Hepatocyte (in vitro differentiated cells): ENCODE results near the gene RBM39.

Experiments
- CTCF ChIP-seq: fragments of 200-600 bp; sonication (generic); IDR thresholded peaks from 2 replicates; pipeline ENCODE4 v1.5.1; 2016; ENCODE audit warnings: antibody characterized with exemption, mild to moderate bottlenecking; ENCODE audit not compliant: poor library complexity
- EZH2 ChIP-seq: fragments of 200-600 bp; sonication (generic); IDR thresholded peaks from 2 replicates; pipeline ENCODE4 v1.6.1; 2016; ENCODE audit warnings: antibody characterized with exemption, mild to moderate bottlenecking, borderline replicate concordance
- EZH2phosphoT487 ChIP-seq: fragments of 200-600 bp; sonication (generic); IDR thresholded peaks from one replicate; pipeline ENCODE4 v1.6.1; 2018; ENCODE audit warnings: antibody characterized with exemption, mild to moderate bottlenecking, low read depth, moderate library complexity; ENCODE audit not compliant: unreplicated experiment, severe bottlenecking

GRCh38 chr20:35710039-35710438 lies 32.0 kb downstream of the RBM39 start:
- TF ChIP-seq CTCF (no peak), EZH2 (no peak), EZH2phosphoT487 (no peak)
